Lower leg skin (tissue), 4 donors: ENCODE measurements around the gene COL24A1. TPM values are rescaled to one million over a fixed set of nuclear protein-coding genes. Genes with fewer than 3 reads are reported as not detected.

Source experiments
- DNase-seq, 2 donors: peaks; one replicate each; pipeline ENCODE4 v3.0.0-alpha.2; 2019; ENCODE audit warnings: low spot score in 2 of 2
- H3K4me3 ChIP-seq: fragments of 200-600 bp; sonication (generic); 2 replicates; pipeline ENCODE4 v1.5.1; 2017; ENCODE audit warnings: mild to moderate bottlenecking, low read depth; ENCODE audit not compliant: poor library complexity, severe bottlenecking
- CTCF ChIP-seq, 3 donors: fragments of 450-650 bp; IDR thresholded peaks; one replicate each; pipeline ENCODE4 v1.5.1; 2016; ENCODE audit warnings: antibody characterized with exemption in 3 of 3, mild to moderate bottlenecking in 3 of 3, moderate library complexity in 2 of 3
- POLR2A ChIP-seq, 2 donors: fragments of 450-650 bp; IDR thresholded peaks; one replicate each; pipeline ENCODE4 v1.6.1; 2016 to 2017; ENCODE audit warnings: antibody characterized with exemption in 2 of 2, mild to moderate bottlenecking in 1 of 2, moderate library complexity in 1 of 2
- WGBS, 2 donors: methylation state at CpG; one replicate each; pipeline ENCODE4 v1.1.5; 2018; 5-methylcytosine and 5-hydroxymethylcytosine counted together
- intact Hi-C: fragments of 100-400 bp; cut with DNase I; formaldehyde crosslinking; loops from one replicate; pipeline ENCODE4 v1.15.0; 2023; ENCODE audit warnings: low total_unique reads
- total RNA-seq, 4 donors: library from RNA; depleted of rRNA; stranded (reverse); fragments of >200 nt; gene quantifications; one replicate each; pipeline ENCODE4 v1.1.0, GENCODE V29; 2016

Gene COL24A1
- total RNA-seq, 4 donors from 2014 or later, result 0.17 to 1.3 (median 0.80) TPM

- no peak for DNase-seq
- TF ChIP-seq CTCF (IDR thresholded peaks at IDR 0.05), result no peak
- no peak for TF ChIP-seq POLR2A (IDR thresholded peaks at IDR 0.05)
- 42% methylated on average over 2 of the region's 2 CpGs for WGBS, 2 donors
- H3K4me3 ChIP-seq, result no peak overlapping the region
- intact Hi-C loops, result no loop called here
Observed at GRCh38 chr1:86018283-86018923, 138.2 kb downstream of the COL24A1 start.

GRCh38 chr1:86016076-86016759, 140.4 kb downstream of the COL24A1 start:
- H3K4me3 ChIP-seq, result no peak overlapping the region
- 72 to 98% methylated on average over 2 of the region's 2 CpGs for WGBS, 2 donors
- TF ChIP-seq POLR2A (IDR thresholded peaks at IDR 0.05), result no peak
- TF ChIP-seq CTCF (IDR thresholded peaks at IDR 0.05), result no peak
- no peak for DNase-seq
- intact Hi-C loops, result no loop called here

GRCh38 chr1:86015375-86015774, 141.2 kb downstream of the COL24A1 start:
- no peak for DNase-seq
- no peak for TF ChIP-seq POLR2A (IDR thresholded peaks at IDR 0.05)
- no peak overlapping the region for H3K4me3 ChIP-seq
- intact Hi-C loops, result no loop called here
- WGBS, 2 donors, result 93 to 95% methylated on average over 1 of the region's 1 CpG

GRCh38 chr1:86000601-86001000, 156.0 kb downstream of the COL24A1 start:
- no peak overlapping the region for H3K4me3 ChIP-seq
- WGBS, 2 donors, result 41 to 50% methylated on average over 1 of the region's 1 CpG
- intact Hi-C loops, result no loop called here
- DNase-seq, result no peak
- TF ChIP-seq CTCF (IDR thresholded peaks at IDR 0.05) (no peak), POLR2A (IDR thresholded peaks at IDR 0.05) (no peak)

DNA sequence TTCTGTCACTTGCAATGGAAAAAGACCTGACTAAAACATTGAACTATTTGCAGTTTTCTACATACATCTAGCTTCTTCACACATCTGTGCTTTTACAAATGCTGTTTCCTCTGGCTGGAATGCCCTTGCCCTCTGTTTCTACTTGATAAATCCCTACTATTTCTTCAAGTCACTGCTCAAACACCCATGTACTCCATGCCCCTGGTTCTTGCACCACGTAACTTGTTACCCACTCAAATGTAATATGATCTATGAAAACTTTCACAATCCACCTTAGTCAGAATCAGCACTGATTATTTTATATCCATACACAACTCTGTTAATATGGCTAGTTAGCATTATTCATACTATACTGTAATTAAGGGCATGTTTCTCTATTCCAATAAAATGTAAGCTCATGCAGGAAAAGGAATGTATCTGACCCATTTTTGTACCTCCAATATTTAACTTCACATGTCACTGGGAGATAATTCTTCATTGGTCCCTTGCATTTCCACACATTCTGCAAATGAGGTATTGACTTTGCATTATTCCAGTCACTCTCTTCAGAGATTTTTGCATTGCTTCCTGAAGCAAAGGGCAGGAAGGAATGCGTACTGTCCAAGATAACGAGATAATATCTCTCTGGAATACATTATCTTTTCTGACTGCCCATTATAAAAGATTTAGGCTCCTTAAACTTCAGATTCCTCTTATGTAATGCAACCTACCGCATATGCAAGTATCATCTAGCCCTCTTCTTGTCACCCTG, 158.3 kb downstream of the COL24A1 start:
- TF ChIP-seq POLR2A (IDR thresholded peaks at IDR 0.05), result no peak
- TF ChIP-seq CTCF (IDR thresholded peaks at IDR 0.05), result no peak
- 82 to 85% methylated on average over 4 of the region's 4 CpGs for WGBS, 2 donors
- H3K4me3 ChIP-seq, result no peak overlapping the region
- no peak for DNase-seq
- intact Hi-C loops, result no loop called here

DNA sequence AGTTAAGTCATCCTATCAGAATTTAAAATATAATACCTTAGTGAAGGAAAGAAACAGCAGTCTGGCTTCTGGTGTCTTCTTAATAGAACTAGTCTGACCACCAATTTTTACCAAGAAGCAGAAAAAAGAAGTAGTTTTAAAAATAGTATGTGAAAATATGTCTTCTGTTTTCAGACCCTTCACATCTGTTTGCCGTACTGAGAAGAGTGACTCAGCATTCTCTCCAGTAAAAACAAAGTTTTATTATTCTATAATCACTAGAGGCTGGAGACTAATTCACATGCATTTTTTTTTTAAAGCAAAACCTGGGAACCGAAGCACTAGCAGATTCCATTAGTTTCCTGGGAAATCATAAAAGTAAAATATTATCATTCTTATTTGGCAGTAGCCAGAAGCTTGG, 163.8 kb downstream of the COL24A1 start:
- TF ChIP-seq CTCF (IDR thresholded peaks at IDR 0.05) (no peak), POLR2A (IDR thresholded peaks at IDR 0.05) (no peak)
- WGBS, 2 donors, result 13 to 31% methylated on average over 2 of the region's 2 CpGs
- H3K4me3 ChIP-seq, result no peak overlapping the region
- DNase-seq, result no peak
- intact Hi-C loops, result no loop called here
